HEK293 (cell line): Measurements from ENCODE around the gene RPL23.

Experiments used
- CTCF ChIA-PET: fragments of 350-600 bp; formaldehyde crosslinking; extraction: SDS; loops from one replicate; lab custom pipeline; 2021; ENCODE audit warnings: antibody characterized with exemption; lab: Yijun Ruan, JAX
- POLR2A ChIA-PET: fragments of 300-600 bp; formaldehyde crosslinking; extraction: SDS; loops from one replicate; lab custom pipeline; 2020; ENCODE audit warnings: antibody characterized with exemption, inconsistent platforms; lab: Yijun Ruan, JAX
- H3K27ac ChIP-seq: fragments of 200-500 bp; sonication (Bioruptor generic); 2 replicates; pipeline ENCODE4 v1.5.1; 2014; ENCODE audit warnings: low read depth, low read length, control low read depth, inconsistent platforms; ENCODE audit errors: extremely low read depth
- H3K36me3 ChIP-seq, 2 experiments: fragments of 200-500 bp in 1 of 2; sonication (Bioruptor generic) in 1 of 2; 1 replicate in 1 of 2; 2 replicates in 1 of 2; pipeline ENCODE4 v1.5.1; 2014 to 2017; ENCODE audit warnings: inconsistent platforms in 2 of 2, low read length in 2 of 2; ENCODE audit not compliant: control insufficient read depth in 2 of 2, insufficient read depth in 1 of 2
- H3K4me1 ChIP-seq: fragments of 200-500 bp; sonication (Bioruptor generic); 2 replicates; pipeline ENCODE4 v1.5.1; 2014; ENCODE audit warnings: mild to moderate bottlenecking, low read length, inconsistent platforms; ENCODE audit not compliant: control insufficient read depth, insufficient read depth
- H3K4me3 ChIP-seq: 2 replicates; pipeline ENCODE4 v1.5.1; 2011; ENCODE audit warnings: low read depth, mild to moderate bottlenecking, control low read depth, low read length, moderate library complexity
- H3K9me3 ChIP-seq: fragments of 200-500 bp; sonication (Bioruptor generic); 2 replicates; pipeline ENCODE4 v1.5.1; 2014; ENCODE audit warnings: low read depth, low read length, inconsistent platforms; ENCODE audit not compliant: control insufficient read depth, insufficient read depth
- TRIM28 ChIP-seq: IDR thresholded peaks from 2 replicates; pipeline ENCODE4 v1.6.1; 2011; ENCODE audit warnings: low read length, control low read depth, borderline replicate concordance
- ZNF223 ChIP-seq: fragments of 450-650 bp; formaldehyde crosslinking; IDR thresholded peaks from 2 replicates; pipeline ENCODE4 v1.5.1; 2016; ENCODE audit warnings: missing biosample characterization, missing genetic modification characterization
- ZNF248 ChIP-seq: fragments of 450-650 bp; formaldehyde crosslinking; IDR thresholded peaks from 2 replicates; pipeline ENCODE4 v1.5.1; 2017; ENCODE audit warnings: missing biosample characterization, missing genetic modification characterization
- ZNF426 ChIP-seq: fragments of 450-650 bp; formaldehyde crosslinking; IDR thresholded peaks from 2 replicates; pipeline ENCODE4 v1.5.1; 2017; ENCODE audit warnings: missing biosample characterization, missing genetic modification characterization, mild to moderate bottlenecking, inconsistent platforms, moderate library complexity
- ZNF530 ChIP-seq: fragments of 450-650 bp; formaldehyde crosslinking; IDR thresholded peaks from 2 replicates; pipeline ENCODE4 v1.5.1; 2016; ENCODE audit warnings: low read depth, missing biosample characterization, missing genetic modification characterization
- TF ChIP-seq, protein P1 (sequence below): fragments of 450-650 bp; formaldehyde crosslinking; IDR thresholded peaks from 2 replicates; pipeline ENCODE4 v1.5.1; 2016; ENCODE audit warnings: missing biosample characterization, missing genetic modification characterization, borderline replicate concordance
- TF ChIP-seq, protein P2 (sequence below): fragments of 450-650 bp; formaldehyde crosslinking; IDR thresholded peaks from 2 replicates; pipeline ENCODE4 v1.5.1; 2016; ENCODE audit warnings: missing biosample characterization, missing genetic modification characterization, borderline replicate concordance
- TF ChIP-seq, protein P3 (sequence below): fragments of 450-650 bp; formaldehyde crosslinking; conservative IDR thresholded peaks from 2 replicates; pipeline ENCODE4 v1.5.1; 2016; ENCODE audit warnings: low read depth, missing biosample characterization, missing genetic modification characterization
- TF ChIP-seq, protein P4 (sequence below): fragments of 450-650 bp; formaldehyde crosslinking; IDR thresholded peaks from 2 replicates; pipeline ENCODE4 v1.5.1; 2016; ENCODE audit warnings: missing biosample characterization, missing genetic modification characterization
- TF ChIP-seq, protein P5 (sequence below): fragments of 450-650 bp; formaldehyde crosslinking; IDR thresholded peaks from 2 replicates; pipeline ENCODE4 v1.5.1; 2016; ENCODE audit warnings: missing biosample characterization, missing genetic modification characterization
- TF ChIP-seq, protein P6 (sequence below): fragments of 450-650 bp; formaldehyde crosslinking; IDR thresholded peaks from 2 replicates; pipeline ENCODE4 v1.5.0; 2017; ENCODE audit warnings: missing biosample characterization, missing genetic modification characterization, borderline replicate concordance

The RPL23 gene

DNA sequence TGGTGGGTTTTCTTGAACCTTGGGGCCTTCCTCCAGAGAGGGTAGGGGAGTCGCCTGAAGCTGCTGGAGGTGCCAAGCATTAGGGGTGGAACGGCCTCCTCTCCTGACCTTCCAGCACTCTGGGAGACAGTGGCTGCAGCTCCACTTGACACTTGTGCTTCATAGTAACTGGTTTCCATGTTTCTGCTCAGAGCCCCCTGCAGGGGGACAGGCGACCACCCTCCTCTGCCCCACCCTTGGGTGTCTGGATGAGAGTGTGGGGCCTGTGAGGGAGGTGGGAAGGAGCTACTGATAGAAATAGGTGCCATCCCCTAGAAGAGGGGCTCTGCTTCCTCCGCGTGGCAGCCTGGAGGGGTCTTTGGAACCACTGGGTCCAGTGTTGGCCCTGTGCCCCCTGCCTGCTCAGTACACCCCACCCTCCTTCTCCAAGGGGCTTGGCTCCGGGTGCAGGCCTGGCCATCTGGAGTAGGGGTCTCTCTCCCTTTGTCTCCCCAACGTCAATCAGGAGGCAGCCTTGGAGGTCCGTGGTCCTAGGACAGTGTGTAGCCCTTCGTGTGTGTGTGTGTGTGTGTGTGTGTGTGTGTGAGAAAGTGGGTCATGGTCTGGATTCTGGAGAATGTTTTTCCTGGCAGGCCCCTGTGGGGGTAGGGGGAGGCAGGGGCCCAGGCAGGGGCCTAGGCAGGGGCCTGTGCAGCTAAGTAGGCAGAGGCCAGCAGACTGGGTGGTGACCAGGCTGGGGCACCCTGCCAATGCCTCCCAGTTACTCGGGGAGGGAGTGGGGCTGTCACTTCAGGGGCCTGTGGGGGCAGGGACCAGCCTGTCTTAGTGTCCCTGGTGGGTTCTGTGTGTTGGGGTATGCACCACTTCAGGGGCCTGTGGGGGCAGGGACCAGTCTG is 21.2 kb upstream of the RPL23 start (continued):
- TF ChIP-seq, protein P1, sequence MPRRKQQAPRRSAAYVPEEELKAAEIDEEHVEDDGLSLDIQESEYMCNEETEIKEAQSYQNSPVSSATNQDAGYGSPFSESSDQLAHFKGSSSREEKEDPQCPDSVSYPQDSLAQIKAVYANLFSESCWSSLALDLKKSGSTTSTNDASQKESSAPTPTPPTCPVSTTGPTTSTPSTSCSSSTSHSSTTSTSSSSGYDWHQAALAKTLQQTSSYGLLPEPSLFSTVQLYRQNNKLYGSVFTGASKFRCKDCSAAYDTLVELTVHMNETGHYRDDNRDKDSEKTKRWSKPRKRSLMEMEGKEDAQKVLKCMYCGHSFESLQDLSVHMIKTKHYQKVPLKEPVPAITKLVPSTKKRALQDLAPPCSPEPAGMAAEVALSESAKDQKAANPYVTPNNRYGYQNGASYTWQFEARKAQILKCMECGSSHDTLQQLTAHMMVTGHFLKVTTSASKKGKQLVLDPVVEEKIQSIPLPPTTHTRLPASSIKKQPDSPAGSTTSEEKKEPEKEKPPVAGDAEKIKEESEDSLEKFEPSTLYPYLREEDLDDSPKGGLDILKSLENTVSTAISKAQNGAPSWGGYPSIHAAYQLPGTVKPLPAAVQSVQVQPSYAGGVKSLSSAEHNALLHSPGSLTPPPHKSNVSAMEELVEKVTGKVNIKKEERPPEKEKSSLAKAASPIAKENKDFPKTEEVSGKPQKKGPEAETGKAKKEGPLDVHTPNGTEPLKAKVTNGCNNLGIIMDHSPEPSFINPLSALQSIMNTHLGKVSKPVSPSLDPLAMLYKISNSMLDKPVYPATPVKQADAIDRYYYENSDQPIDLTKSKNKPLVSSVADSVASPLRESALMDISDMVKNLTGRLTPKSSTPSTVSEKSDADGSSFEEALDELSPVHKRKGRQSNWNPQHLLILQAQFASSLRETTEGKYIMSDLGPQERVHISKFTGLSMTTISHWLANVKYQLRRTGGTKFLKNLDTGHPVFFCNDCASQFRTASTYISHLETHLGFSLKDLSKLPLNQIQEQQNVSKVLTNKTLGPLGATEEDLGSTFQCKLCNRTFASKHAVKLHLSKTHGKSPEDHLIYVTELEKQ (tag by site-specific recombination): no peak
- no peak for TF ChIP-seq ZNF223 (tag by site-specific recombination)
- TF ChIP-seq, protein P2, sequence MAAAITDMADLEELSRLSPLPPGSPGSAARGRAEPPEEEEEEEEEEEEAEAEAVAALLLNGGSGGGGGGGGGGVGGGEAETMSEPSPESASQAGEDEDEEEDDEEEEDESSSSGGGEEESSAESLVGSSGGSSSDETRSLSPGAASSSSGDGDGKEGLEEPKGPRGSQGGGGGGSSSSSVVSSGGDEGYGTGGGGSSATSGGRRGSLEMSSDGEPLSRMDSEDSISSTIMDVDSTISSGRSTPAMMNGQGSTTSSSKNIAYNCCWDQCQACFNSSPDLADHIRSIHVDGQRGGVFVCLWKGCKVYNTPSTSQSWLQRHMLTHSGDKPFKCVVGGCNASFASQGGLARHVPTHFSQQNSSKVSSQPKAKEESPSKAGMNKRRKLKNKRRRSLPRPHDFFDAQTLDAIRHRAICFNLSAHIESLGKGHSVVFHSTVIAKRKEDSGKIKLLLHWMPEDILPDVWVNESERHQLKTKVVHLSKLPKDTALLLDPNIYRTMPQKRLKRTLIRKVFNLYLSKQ (tag by site-specific recombination): no peak
- TF ChIP-seq ZNF530 (tag by site-specific recombination): no peak
- TF ChIP-seq, protein P3, sequence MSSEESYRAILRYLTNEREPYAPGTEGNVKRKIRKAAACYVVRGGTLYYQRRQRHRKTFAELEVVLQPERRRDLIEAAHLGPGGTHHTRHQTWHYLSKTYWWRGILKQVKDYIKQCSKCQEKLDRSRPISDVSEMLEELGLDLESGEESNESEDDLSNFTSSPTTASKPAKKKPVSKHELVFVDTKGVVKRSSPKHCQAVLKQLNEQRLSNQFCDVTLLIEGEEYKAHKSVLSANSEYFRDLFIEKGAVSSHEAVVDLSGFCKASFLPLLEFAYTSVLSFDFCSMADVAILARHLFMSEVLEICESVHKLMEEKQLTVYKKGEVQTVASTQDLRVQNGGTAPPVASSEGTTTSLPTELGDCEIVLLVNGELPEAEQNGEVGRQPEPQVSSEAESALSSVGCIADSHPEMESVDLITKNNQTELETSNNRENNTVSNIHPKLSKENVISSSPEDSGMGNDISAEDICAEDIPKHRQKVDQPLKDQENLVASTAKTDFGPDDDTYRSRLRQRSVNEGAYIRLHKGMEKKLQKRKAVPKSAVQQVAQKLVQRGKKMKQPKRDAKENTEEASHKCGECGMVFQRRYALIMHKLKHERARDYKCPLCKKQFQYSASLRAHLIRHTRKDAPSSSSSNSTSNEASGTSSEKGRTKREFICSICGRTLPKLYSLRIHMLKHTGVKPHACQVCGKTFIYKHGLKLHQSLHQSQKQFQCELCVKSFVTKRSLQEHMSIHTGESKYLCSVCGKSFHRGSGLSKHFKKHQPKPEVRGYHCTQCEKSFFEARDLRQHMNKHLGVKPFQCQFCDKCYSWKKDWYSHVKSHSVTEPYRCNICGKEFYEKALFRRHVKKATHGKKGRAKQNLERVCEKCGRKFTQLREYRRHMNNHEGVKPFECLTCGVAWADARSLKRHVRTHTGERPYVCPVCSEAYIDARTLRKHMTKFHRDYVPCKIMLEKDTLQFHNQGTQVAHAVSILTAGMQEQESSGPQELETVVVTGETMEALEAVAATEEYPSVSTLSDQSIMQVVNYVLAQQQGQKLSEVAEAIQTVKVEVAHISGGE: no peak
- TF ChIP-seq, protein P4, sequence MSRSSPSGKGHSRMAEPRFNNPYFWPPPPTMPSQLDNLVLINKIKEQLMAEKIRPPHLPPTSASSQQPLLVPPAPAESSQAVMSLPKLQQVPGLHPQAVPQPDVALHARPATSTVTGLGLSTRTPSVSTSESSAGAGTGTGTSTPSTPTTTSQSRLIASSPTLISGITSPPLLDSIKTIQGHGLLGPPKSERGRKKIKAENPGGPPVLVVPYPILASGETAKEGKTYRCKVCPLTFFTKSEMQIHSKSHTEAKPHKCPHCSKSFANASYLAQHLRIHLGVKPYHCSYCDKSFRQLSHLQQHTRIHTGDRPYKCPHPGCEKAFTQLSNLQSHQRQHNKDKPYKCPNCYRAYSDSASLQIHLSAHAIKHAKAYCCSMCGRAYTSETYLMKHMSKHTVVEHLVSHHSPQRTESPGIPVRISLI (tag by site-specific recombination): no peak
- no peak for TF ChIP-seq ZNF248 (tag by site-specific recombination)
- no peak for TF ChIP-seq TRIM28
- TF ChIP-seq, all 188 proteins: peak for 8

DNA sequence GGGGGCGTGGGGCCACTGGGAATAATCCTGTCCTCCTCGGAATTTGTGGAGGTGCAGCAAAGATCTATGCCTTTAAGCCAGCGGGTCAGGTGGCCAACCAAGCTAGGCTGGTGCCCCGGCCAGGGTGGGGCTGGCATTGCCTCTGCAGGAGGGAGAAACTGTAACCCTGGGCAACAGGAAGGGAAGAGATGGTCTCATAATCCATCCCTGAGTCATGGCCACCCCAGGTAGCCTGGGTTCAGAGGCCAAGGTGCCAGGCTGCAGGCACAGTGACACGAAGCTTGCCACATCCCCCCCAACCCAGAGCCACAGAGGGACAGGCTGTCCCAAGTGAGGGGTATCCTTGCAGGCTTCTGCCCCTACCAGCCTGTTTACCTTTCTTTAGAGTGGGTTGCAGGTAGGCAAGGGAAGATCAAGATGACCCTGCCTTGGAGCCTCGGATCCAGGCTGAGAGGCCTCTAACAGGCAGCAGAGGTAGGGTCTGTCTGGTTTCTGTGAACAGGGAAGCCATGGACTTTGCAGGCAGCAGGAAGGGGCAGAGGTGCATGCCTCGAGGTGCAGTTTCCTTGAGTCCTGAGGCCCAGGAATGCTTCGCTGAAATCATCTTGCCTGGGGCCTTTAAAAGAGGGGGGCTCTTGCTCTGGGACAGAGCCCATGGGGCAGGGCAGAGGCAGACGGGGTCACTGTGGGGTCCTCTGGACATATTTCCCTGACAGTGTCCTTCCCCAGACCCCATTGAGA is 20.3 kb upstream of the RPL23 start:
- H3K4me3 ChIP-seq: no peak overlapping the region
- ChIA-PET CTCF (interaction anchor here (0.7 to 5.8 kb wide), 6 partner anchors 10 to 290 kb away, joined by 3 to 24 read pairs (median 3); no protein-coding TSS in a partner anchor), POLR2A (interaction anchor here (0.6 kb wide), 1 partner anchor 26 kb away, joined by 6 read pairs; no protein-coding TSS in a partner anchor)
- no peak overlapping the region for H3K27ac ChIP-seq
- peaks cover 0 to 15% of the 10 kb centered on the region in 2 experiments; a peak in 2 of 3 replicates for H3K36me3 ChIP-seq
- H3K9me3 ChIP-seq: no peaks in the 10 kb centered on the region
- peaks cover 16% of the 10 kb centered on the region for H3K4me1 ChIP-seq
- TF ChIP-seq ZNF426 (tag by site-specific recombination): no peak
- TF ChIP-seq, protein P5, sequence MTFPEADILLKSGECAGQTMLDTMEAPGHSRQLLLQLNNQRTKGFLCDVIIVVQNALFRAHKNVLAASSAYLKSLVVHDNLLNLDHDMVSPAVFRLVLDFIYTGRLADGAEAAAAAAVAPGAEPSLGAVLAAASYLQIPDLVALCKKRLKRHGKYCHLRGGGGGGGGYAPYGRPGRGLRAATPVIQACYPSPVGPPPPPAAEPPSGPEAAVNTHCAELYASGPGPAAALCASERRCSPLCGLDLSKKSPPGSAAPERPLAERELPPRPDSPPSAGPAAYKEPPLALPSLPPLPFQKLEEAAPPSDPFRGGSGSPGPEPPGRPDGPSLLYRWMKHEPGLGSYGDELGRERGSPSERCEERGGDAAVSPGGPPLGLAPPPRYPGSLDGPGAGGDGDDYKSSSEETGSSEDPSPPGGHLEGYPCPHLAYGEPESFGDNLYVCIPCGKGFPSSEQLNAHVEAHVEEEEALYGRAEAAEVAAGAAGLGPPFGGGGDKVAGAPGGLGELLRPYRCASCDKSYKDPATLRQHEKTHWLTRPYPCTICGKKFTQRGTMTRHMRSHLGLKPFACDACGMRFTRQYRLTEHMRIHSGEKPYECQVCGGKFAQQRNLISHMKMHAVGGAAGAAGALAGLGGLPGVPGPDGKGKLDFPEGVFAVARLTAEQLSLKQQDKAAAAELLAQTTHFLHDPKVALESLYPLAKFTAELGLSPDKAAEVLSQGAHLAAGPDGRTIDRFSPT (tag by site-specific recombination): peak; percentile 36; the same call in 1 of the 2 replicates
- TF ChIP-seq, protein P3: no peak
- TF ChIP-seq, protein P6, sequence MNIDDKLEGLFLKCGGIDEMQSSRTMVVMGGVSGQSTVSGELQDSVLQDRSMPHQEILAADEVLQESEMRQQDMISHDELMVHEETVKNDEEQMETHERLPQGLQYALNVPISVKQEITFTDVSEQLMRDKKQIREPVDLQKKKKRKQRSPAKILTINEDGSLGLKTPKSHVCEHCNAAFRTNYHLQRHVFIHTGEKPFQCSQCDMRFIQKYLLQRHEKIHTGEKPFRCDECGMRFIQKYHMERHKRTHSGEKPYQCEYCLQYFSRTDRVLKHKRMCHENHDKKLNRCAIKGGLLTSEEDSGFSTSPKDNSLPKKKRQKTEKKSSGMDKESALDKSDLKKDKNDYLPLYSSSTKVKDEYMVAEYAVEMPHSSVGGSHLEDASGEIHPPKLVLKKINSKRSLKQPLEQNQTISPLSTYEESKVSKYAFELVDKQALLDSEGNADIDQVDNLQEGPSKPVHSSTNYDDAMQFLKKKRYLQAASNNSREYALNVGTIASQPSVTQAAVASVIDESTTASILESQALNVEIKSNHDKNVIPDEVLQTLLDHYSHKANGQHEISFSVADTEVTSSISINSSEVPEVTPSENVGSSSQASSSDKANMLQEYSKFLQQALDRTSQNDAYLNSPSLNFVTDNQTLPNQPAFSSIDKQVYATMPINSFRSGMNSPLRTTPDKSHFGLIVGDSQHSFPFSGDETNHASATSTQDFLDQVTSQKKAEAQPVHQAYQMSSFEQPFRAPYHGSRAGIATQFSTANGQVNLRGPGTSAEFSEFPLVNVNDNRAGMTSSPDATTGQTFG (tag by site-specific recombination): no peak
